ENCODE data around the gene GPC1. TPM values are rescaled to one million over a fixed set of nuclear protein-coding genes. Genes with fewer than 3 reads are reported as not detected.

Gene GPC1
- total and polyA plus RNA-seq, 11 donors, result 131 to 316 (median 193) TPM

DNA sequence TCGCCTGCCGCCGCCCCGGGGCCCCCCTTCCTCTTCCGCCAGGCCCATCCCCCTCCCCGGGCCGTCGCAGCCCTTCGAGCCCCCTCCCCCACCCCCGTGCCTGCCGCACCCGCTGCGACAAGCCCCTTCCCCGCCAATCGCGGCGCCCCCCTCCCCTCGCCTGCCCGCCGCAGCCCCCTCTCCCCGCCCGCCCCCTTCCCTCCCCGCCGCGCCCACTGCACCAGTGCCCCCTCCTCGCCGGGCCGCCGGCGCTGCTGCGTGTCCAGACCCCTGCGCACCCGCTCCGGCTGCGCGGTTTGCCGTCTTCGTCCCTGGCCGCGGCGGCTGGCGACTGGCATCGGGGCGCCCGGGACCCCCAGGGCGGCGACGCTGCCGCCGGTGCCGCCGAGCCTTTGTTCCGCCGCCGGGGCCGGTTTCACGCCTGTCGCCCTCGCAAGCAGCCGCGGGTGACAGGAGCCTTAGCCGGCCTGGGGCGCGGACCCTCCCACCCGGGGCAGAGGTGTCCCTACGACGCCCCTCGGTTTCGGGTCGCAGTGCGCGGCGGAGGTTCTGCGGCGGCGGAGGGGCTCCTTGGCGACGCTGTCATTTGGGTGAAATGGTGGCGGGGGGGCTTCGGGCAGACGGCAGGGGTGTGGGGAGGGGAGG, 18.1 kb downstream of the GPC1 start:
- TF ChIP-seq, protein P1, sequence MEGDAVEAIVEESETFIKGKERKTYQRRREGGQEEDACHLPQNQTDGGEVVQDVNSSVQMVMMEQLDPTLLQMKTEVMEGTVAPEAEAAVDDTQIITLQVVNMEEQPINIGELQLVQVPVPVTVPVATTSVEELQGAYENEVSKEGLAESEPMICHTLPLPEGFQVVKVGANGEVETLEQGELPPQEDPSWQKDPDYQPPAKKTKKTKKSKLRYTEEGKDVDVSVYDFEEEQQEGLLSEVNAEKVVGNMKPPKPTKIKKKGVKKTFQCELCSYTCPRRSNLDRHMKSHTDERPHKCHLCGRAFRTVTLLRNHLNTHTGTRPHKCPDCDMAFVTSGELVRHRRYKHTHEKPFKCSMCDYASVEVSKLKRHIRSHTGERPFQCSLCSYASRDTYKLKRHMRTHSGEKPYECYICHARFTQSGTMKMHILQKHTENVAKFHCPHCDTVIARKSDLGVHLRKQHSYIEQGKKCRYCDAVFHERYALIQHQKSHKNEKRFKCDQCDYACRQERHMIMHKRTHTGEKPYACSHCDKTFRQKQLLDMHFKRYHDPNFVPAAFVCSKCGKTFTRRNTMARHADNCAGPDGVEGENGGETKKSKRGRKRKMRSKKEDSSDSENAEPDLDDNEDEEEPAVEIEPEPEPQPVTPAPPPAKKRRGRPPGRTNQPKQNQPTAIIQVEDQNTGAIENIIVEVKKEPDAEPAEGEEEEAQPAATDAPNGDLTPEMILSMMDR (IDR thresholded peaks at IDR 0.05), result no peak
- TF ChIP-seq POLR2A (IDR thresholded peaks at IDR 0.05), result no peak
- Histone ChIP-seq H3K36me3 (no peaks in the 10 kb centered on the region), H3K4me1 (peaks cover 0 to 89% (median 32%) of the 10 kb centered on the region in 12 donors), H3K9me3 (no peaks in the 10 kb centered on the region), H3K27ac (no peak overlapping the region), H3K27me3 (peaks cover 0 to 47% (median 6%) of the 10 kb centered on the region in 9 donors), H3K4me3 (peak overlapping the region in 5 of 12 donors; percentile 1 to 76 (median 26))
- no peak for ATAC-seq
- peak in 3 of 5 donors; percentile 15 to 63 (median 21) for DNase-seq
- WGBS, 4 donors, result 17 to 46% (median 28%) methylated on average over 11 to 80 of the region's 81 CpGs
- intact Hi-C loops (cut with DNase I), result no loop called here

DNA sequence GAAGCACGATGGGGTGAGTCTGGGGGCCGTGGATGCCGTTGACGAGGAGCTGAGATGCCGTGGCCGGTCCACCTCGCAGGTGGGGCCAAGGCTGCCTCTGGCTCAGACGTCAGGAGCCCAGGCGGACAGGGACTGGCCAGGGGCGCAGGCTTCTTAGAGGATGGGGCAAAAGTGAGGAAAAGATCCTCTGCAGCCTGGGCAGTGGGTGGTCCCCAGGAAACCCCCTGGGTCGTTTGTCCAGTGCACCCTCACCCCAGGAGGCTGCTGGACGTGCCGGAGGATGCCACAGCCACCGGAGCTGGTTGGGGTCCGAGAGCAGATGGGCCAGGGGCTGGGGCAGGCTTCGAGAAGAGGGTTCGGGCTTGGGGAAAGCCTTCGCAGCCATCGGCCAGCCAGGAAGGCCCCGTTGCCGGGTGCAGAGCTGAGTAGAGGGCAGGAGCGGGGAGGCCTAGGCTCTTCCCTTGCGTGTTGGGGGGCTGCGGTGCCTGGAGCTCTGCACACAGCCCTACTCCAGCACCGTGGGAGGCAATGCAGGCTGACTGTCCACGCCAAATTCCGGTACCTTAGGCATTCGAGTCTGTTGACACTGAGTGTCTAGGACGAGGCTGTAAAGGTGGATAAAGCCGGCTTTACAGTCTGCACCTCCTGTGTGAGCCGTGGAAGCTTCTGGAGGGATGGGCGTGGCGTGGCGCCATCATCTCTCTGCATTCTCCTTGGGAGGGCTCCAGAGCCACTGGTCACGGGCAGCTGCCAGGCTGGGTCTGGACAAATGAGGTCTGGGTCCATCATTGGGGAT, 18.8 kb downstream of the GPC1 start:
- TF ChIP-seq, protein P1 (IDR thresholded peaks at IDR 0.05), result no peak
- TF ChIP-seq POLR2A (IDR thresholded peaks at IDR 0.05), result no peak
- Histone ChIP-seq H3K4me3 (peak overlapping the region in 1 of 12 donors; percentile 1), H3K36me3 (no peaks in the 10 kb centered on the region), H3K27me3 (peaks cover 0 to 47% (median 6%) of the 10 kb centered on the region in 9 donors), H3K27ac (no peak overlapping the region), H3K4me1 (peaks cover 0 to 95% (median 32%) of the 10 kb centered on the region in 12 donors), H3K9me3 (no peaks in the 10 kb centered on the region)
- intact Hi-C loops (cut with DNase I), result no loop called here
- 41 to 56% (median 45%) methylated on average over 24 to 35 of the region's 35 CpGs for WGBS, 4 donors
- no peak for ATAC-seq
- DNase-seq, result peak in 1 of 5 donors; percentile 28

DNA sequence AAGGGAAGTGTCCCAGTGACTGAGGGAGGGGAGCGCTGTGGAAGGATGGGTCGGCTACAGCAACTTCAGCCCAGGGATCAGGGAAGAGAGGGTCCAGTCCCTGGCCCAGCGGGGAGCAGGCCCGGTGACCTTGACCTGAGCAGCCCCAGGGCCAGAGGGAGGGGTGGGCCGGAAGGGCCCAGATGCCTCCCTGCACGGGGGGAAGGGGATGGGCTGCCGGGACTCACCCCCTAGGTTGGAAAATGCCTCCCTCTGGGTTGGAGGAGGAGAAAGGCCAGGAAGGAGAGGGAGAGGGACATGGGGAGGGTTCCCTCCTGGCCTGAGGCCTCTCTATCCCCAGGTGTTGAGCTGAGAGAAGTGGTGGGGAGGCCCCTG, 19.8 kb downstream of the GPC1 start:
- ATAC-seq, result no peak
- no peaks in the 10 kb centered on the region for H3K36me3 ChIP-seq
- intact Hi-C loops (cut with DNase I), result loop anchor here in 1 of 10 donors (5.0 kb wide), 1 partner anchor 112 kb away; the partner anchor contains the start of gene RNPEPL1
- TF ChIP-seq, protein P1 (IDR thresholded peaks at IDR 0.05), result no peak
- no peak for TF ChIP-seq POLR2A (IDR thresholded peaks at IDR 0.05)
- H3K27ac ChIP-seq, result peak overlapping the region in 2 of 12 donors; percentile 29 to 47
- DNase-seq, result no peak
- H3K4me1 ChIP-seq, result peaks cover 0 to 89% (median 31%) of the 10 kb centered on the region in 12 donors
- H3K4me3 ChIP-seq, result peak overlapping the region in 2 of 12 donors; percentile 12 to 24
- WGBS, 4 donors, result 36 to 48% (median 38%) methylated on average over 6 to 7 of the region's 7 CpGs
- no peaks in the 10 kb centered on the region for H3K9me3 ChIP-seq
- peaks cover 0 to 47% (median 6%) of the 10 kb centered on the region in 9 donors for H3K27me3 ChIP-seq

Data from heart left ventricle (tissue), 16 donors.